Hepatocyte (in vitro differentiated cells): Measurements from ENCODE around the gene TPPP. TPM values are rescaled to one million over a fixed set of nuclear protein-coding genes. Genes with fewer than 3 reads are reported as not detected.

Experiments used
- DNase-seq: peaks from one replicate; pipeline ENCODE4 v3.0.0-alpha.2; 2016; ENCODE audit warnings: low spot score
- H2AFZ ChIP-seq: fragments of 200-600 bp; sonication (generic); 2 replicates; pipeline ENCODE4 v1.6.0; 2016; ENCODE audit warnings: antibody characterized with exemption, mild to moderate bottlenecking
- H3K27ac ChIP-seq: fragments of 200-600 bp; sonication (generic); 2 replicates; pipeline ENCODE4 v1.5.1; 2016; ENCODE audit warnings: mild to moderate bottlenecking
- H3K27me3 ChIP-seq: fragments of 200-600 bp; sonication (generic); 2 replicates; pipeline ENCODE4 v1.6.1; 2016
- H3K36me3 ChIP-seq: fragments of 200-600 bp; sonication (generic); replicated peaks from 2 replicates; pipeline ENCODE4 v1.5.1; 2016; ENCODE audit warnings: low read depth; ENCODE audit not compliant: insufficient read depth
- H3K4me1 ChIP-seq: fragments of 200-600 bp; sonication (generic); 2 replicates; pipeline ENCODE4 v1.5.1; 2016; ENCODE audit warnings: mild to moderate bottlenecking, moderate library complexity; ENCODE audit not compliant: insufficient read depth
- H3K4me2 ChIP-seq: fragments of 200-600 bp; sonication (generic); 2 replicates; pipeline ENCODE4 v1.6.0; 2016
- H3K4me3 ChIP-seq: fragments of 200-600 bp; sonication (generic); 2 replicates; pipeline ENCODE4 v1.5.1; 2016; ENCODE audit warnings: mild to moderate bottlenecking
- H3K79me2 ChIP-seq: fragments of 200-600 bp; sonication (generic); 2 replicates; pipeline ENCODE4 v1.6.0; 2017; ENCODE audit warnings: mild to moderate bottlenecking
- H3K9me2 ChIP-seq: fragments of 200-600 bp; sonication (generic); replicated peaks from 2 replicates; pipeline ENCODE4 v1.6.0; 2017; ENCODE audit warnings: mild to moderate bottlenecking; ENCODE audit not compliant: insufficient read depth
- H3K9me3 ChIP-seq: fragments of 200-600 bp; sonication (generic); 2 replicates; pipeline ENCODE4 v1.5.1; 2016; ENCODE audit warnings: low read depth, mild to moderate bottlenecking
- H4K20me1 ChIP-seq: fragments of 200-600 bp; sonication (generic); 2 replicates; pipeline ENCODE4 v1.6.0; 2016; ENCODE audit warnings: mild to moderate bottlenecking; ENCODE audit not compliant: insufficient read depth, poor library complexity, severe bottlenecking
- EZH2 ChIP-seq: fragments of 200-600 bp; sonication (generic); IDR thresholded peaks from 2 replicates; pipeline ENCODE4 v1.6.1; 2016; ENCODE audit warnings: antibody characterized with exemption, mild to moderate bottlenecking, borderline replicate concordance
- EZH2phosphoT487 ChIP-seq: fragments of 200-600 bp; sonication (generic); IDR thresholded peaks from one replicate; pipeline ENCODE4 v1.6.1; 2018; ENCODE audit warnings: antibody characterized with exemption, mild to moderate bottlenecking, low read depth, moderate library complexity; ENCODE audit not compliant: unreplicated experiment, severe bottlenecking
- WGBS: methylation state at CpG from one replicate; pipeline ENCODE4 v1.1.6; 2016; ENCODE audit warnings: low lambda C conversion rate; ENCODE audit errors: missing lambda C conversion rate; 5-methylcytosine and 5-hydroxymethylcytosine counted together
- polyA plus RNA-seq: library from polyadenylated mRNA; unstranded; fragments of >200 nt; fragmentation: Nextera tagmentation; extraction: Ambion mirVana; gene quantifications from 2 replicates; pipeline ENCODE4 v1.2.1, GENCODE V29; 2016
- total RNA-seq: library from RNA; depleted of rRNA; stranded (reverse); fragments of >200 nt; gene quantifications from 2 replicates; pipeline ENCODE4 v1.2.3, GENCODE V29; 2014
- TF ChIP-seq, protein P1 (sequence below): fragments of 200-600 bp; sonication (generic); IDR thresholded peaks from 2 replicates; pipeline ENCODE4 v1.5.1; 2016; ENCODE audit warnings: antibody characterized with exemption, mild to moderate bottlenecking; ENCODE audit not compliant: poor library complexity

TPPP gene
- total and polyA plus RNA-seq, 2 experiments from 2014 or later = 2.0 to 4.3 TPM

- Histone ChIP-seq H3K9me2 (no peaks in the 10 kb centered on the region), H3K36me3 (no peaks in the 10 kb centered on the region), H3K9me3 (no peaks in the 10 kb centered on the region), H3K79me2 (no peaks in the 10 kb centered on the region), H3K4me1 (peaks cover 18% of the 10 kb centered on the region), H2AFZ (no peak overlapping the region), H4K20me1 (no peaks in the 10 kb centered on the region), H3K4me3 (no peak overlapping the region), H3K27me3 (no peaks in the 10 kb centered on the region), H3K27ac (no peak overlapping the region), H3K4me2 (no peak overlapping the region)
- WGBS = 91% methylated on average over 26 of the region's 44 CpGs
- no peak for DNase-seq
- no peak for TF ChIP-seq EZH2phosphoT487
- TF ChIP-seq, protein P1, sequence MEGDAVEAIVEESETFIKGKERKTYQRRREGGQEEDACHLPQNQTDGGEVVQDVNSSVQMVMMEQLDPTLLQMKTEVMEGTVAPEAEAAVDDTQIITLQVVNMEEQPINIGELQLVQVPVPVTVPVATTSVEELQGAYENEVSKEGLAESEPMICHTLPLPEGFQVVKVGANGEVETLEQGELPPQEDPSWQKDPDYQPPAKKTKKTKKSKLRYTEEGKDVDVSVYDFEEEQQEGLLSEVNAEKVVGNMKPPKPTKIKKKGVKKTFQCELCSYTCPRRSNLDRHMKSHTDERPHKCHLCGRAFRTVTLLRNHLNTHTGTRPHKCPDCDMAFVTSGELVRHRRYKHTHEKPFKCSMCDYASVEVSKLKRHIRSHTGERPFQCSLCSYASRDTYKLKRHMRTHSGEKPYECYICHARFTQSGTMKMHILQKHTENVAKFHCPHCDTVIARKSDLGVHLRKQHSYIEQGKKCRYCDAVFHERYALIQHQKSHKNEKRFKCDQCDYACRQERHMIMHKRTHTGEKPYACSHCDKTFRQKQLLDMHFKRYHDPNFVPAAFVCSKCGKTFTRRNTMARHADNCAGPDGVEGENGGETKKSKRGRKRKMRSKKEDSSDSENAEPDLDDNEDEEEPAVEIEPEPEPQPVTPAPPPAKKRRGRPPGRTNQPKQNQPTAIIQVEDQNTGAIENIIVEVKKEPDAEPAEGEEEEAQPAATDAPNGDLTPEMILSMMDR = no peak
- no peak for TF ChIP-seq EZH2
Measured at GRCh38 chr5:668283-668995, 24.7 kb downstream of the TPPP start.

DNA sequence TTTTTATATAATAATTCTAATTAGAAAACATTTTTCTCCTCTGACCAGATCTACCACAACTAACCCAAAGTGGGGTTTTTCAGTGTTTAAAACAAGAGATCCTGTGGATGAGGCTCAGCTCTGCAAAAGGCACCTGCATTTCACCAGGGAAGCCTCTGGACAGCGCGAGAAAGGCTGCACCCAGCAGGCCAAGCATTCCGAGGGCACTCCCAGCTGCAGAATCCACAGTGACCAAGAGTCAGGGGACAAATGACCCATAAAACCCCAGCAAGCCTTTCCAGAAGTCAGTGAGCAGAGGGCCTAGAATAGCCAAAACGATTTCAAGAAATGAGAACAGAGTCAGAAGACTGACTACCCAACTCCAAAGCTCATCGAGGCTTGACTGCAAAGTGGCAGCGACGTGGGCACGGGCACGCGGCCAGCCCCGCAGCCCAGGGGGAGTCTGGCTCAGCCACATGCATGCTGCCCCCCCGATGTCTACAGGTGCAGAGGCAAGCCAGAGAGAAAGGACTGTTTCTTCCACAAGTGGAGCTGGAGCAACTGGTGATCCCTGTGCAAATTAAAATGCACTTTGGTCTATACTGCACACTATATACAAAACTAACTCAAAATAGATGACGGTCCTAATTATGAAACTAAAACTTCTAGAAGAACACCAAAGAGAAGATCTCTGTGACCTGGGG is 26.2 kb downstream of the TPPP start:
- peaks cover 6% of the 10 kb centered on the region for H3K4me1 ChIP-seq
- H3K27me3 ChIP-seq = no peaks in the 10 kb centered on the region
- 97% methylated on average over 13 of the region's 13 CpGs for WGBS
- no peaks in the 10 kb centered on the region for H3K36me3 ChIP-seq
- TF ChIP-seq EZH2phosphoT487 (no peak), EZH2 (no peak)
- TF ChIP-seq, protein P1 = no peak
- H3K79me2 ChIP-seq = no peaks in the 10 kb centered on the region
- no peak overlapping the region for H2AFZ ChIP-seq
- H3K4me2 ChIP-seq = no peak overlapping the region
- H3K27ac ChIP-seq = no peak overlapping the region
- no peaks in the 10 kb centered on the region for H3K9me3 ChIP-seq
- H4K20me1 ChIP-seq = no peaks in the 10 kb centered on the region
- no peaks in the 10 kb centered on the region for H3K9me2 ChIP-seq
- no peak for DNase-seq
- H3K4me3 ChIP-seq = no peak overlapping the region

GRCh38 chr5:665956-666711 is 27.0 kb downstream of the TPPP start:
- H3K9me2 ChIP-seq = no peaks in the 10 kb centered on the region
- no peak overlapping the region for H3K4me2 ChIP-seq
- DNase-seq = no peak
- H3K79me2 ChIP-seq = no peaks in the 10 kb centered on the region
- H2AFZ ChIP-seq = no peak overlapping the region
- no peak overlapping the region for H3K4me3 ChIP-seq
- no peaks in the 10 kb centered on the region for H4K20me1 ChIP-seq
- no peak overlapping the region for H3K27ac ChIP-seq
- H3K9me3 ChIP-seq = no peaks in the 10 kb centered on the region
- H3K36me3 ChIP-seq = no peaks in the 10 kb centered on the region
- no peaks in the 10 kb centered on the region for H3K4me1 ChIP-seq
- 99% methylated on average over 33 of the region's 40 CpGs for WGBS
- TF ChIP-seq EZH2 = no peak
- TF ChIP-seq, protein P1 = no peak
- no peak for TF ChIP-seq EZH2phosphoT487
- H3K27me3 ChIP-seq = no peaks in the 10 kb centered on the region
